LoVo (cell line): ENCODE results near the gene APBA3.

Source experiments
- DNase-seq: peaks from one replicate; pipeline ENCODE4 v3.0.0-alpha.2; 2016; ENCODE audit warnings: low spot score

The APBA3 gene

GRCh38 chr19:3785938-3786824 lies 24.7 kb upstream of the APBA3 start, which contains the start of gene MATK:
MATK (minus strand) TSS chr19:3786381; CDS start chr19:3785135, 1,246 bp downstream.
- DNase-seq, result no peak

DNA sequence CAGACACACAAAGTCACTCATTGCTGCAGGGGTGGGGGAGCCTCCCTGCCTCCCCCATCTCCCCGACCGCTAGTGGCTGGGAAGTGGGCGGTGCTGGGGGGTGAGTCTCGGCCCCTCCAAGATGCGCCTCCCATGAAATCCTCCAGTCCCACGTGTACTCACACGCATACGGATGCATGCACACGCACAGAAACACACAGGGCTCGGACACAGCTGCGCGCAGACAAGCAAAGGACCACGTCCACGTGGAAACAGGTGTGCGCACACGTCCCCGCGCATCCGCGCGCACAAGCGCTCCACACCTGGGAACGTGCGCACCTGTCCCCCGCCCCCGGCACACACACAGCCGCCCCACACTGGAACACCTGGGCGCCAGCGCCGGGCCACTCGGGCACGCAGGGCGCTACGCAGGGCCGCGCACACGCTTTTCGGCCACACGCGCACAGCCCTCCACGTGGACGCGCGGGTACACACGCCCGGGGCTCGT lies 24.0 kb upstream of the APBA3 start:
- DNase-seq, result no peak

DNA sequence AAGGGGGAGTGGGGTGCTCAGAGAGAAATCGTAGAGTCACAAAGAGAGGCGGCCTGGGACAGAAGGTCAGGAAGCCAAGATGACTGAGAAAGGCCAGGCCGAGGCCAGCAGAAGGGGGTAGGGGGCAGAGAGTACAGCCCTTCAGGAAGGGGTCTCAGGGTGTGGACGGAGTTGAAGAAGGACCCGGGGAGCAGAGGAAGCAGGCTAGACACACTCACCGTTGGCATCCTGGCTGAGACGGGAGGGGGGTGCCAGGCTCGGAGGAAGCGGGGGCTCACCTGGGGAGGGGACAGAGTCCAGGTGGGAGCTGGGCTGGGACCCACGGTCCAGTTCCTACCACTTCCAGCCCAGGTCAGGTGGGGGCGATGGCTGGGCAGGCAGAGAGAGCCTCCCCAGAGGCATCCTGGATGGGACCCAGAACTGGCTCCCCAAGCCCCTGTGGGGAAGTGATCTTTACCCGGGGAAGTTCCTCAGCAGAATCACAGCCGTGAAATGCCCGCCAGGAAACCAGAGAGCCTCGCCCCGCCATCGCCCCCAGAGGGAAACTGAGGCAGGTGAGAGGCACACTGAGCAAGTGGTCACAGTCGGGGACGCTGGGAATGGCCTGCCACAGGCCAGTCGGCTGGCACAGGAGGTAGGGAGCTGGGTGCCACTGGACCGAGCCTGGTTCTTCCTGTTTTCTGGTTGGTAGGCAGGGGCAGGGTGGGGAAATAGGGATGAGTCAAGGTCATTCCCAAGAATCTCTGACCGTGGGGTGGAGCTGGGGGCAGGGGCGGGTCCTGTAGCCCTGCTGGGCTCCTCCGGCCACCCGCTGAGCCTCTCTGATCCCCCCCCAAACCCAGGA lies 23.3 kb upstream of the APBA3 start:
- no peak for DNase-seq

- no peak for DNase-seq
Measured at GRCh38 chr19:3783660-3784584, 22.4 kb upstream of the APBA3 start.

DNA sequence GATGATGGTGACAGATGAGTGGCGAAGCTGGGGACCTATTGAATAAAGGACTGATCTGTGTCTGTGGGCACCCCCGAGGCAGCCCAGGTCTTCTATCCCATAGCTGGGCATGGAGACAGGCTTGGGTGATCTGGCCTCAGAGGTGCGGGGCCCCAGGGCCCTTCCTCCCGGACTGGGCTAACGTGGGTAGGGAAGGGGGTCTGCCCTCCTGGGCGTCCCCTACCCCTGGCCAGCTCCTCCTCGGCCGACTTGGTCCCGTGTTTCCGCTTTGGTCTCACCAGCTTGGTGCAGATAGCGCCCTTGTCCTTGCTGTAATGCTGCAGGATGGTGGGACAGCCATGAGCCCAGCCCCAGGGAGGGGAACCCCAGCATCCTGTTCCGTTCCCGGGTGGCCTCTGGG lies 21.4 kb upstream of the APBA3 start:
- DNase-seq, result no peak

DNA sequence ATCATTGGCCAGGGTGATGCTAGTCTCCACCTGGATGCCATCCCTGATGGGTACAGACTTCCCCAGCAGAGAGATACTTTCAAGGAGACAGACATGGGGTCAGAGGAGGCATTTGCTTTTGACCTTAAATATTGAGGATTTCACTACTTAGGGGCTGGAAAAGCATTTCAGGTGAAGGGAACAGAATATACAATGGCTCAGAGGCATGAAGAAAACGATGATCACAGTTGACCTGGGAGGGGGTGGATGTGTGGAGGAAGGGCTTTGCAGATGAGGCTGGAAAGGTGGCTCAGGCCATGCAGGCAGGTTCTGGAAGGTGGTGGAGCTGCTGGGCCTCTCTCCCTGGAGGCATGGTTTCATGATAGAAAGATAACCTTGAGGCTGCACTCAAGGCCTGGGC lies 20.8 kb upstream of the APBA3 start:
- DNase-seq, result no peak

GRCh38 chr19:3781603-3782002 lies 20.1 kb upstream of the APBA3 start:
- no peak for DNase-seq

GRCh38 chr19:3780786-3781304 lies 19.4 kb upstream of the APBA3 start:
- no peak for DNase-seq

DNA sequence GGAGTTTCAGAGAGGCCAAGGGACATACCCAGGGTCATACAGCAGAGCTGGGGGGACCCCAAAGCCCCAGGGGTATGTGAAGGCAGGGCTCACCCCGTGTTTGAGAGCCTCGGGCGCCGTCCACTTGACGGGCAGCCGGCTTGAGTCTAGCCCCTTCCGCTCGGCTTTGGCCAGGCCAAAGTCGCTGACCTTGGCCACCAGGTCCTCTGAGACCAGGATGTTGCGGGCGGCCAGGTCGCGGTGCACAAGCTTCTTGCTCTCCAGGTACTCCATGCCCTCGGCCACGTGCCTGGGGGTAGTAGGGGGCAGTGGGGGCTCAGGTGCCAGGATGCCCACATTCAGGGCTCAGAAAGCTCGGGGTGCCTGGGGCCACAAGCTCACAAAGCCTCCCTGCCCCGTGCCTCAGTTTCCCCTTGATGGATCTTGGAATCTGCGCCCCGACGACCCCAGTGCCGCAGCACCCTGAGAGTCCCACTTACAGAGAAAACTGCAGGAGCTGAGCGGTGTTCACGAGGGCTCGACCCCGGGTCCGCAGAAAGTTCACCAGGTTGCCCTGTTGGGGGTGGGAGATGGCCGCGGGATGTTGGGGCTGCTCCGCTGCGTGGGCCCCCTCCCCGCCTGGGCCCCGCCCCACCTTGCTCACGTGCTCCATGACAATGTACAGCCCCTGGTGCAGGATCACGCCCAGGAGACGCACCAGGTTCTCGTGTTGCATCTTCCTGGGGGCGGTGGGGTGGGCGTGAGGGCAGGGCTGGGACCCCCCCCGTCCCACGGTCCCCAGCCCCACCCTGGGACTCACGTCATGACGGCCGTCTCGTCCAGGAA lies 17.6 kb upstream of the APBA3 start:
- no peak for DNase-seq

DNA sequence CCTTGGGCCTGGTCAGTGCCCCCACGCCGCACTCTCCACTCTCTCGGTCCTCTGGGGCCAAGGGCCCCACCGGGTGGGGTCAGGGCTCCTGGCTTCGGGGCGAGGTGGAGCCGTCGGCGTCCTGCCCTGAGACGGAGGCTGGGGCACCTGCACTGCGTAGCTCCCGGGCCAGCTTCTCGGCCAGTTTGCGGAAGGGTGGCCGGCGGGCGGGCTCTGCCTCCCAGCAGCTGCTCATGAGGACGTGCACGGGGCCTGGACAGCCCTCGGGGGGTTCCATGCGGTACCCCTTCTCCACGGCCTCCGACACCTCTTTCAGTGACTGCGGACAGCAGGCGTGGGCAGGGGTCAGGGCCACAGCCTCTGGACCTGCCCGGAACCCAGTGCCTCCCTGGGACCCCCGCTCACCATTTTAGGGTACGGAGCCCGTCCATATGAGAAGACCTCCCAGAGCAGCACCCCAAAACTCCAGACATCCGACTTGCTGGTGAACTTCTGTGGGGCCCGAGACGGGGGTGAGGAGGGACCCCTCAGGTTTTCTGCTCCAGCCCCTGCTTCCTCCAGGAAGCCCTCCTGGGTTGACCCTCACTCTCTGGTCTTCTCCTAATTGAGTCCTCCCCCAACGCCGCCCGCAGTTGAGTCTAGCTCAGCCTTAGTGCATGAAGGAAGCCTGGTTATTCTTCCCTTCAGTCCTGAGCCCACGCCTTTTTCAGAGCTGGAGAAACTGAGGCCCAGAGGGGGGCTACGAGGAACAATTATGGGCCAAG lies 16.8 kb upstream of the APBA3 start:
- no peak for DNase-seq

GRCh38 chr19:3776479-3777040 lies 15.1 kb upstream of the APBA3 start:
- no peak for DNase-seq

GRCh38 chr19:3775831-3776230 lies 14.3 kb upstream of the APBA3 start:
- no peak for DNase-seq

- DNase-seq, result no peak
Measured at GRCh38 chr19:3775374-3775711, 13.9 kb upstream of the APBA3 start.

GRCh38 chr19:3774621-3775373 lies 13.3 kb upstream of the APBA3 start:
- no peak for DNase-seq

- DNase-seq, result no peak
Measured at GRCh38 chr19:3773814-3774515, 12.5 kb upstream of the APBA3 start.

DNA sequence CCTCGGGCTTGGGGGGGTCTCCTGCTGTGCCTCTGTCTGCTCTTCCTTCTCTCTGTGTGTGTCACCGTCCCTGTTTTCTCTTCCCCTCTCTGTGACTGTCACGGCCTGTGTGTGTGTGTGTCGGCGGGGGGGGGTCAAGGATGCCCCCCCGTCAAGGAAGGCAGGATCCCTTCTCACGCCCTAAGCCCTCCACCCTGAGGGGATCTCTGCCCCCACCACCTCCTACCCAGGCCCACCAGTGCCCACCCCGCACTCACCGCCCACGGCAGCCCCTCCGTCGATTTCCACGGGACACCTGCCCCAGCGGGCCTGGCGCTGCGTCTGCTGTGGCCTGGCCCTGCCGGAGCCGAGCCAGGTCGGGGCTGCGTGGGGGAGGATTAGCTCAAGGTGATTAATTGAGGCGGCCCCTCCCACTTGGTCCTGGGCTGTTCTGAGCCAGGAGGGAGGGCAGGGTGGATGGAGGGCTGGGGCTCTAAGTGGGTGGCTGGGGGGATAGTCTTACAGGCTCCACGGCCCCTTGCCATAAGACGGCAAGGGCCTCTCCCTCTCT lies 10.5 kb upstream of the APBA3 start, which contains the start of gene RAX2:
Gene RAX2, minus strand, starts transcription at position 323 of the 550 bp plus-strand sequence. CDS start 486 bp downstream, outside the sequence.
- no peak for DNase-seq

DNA sequence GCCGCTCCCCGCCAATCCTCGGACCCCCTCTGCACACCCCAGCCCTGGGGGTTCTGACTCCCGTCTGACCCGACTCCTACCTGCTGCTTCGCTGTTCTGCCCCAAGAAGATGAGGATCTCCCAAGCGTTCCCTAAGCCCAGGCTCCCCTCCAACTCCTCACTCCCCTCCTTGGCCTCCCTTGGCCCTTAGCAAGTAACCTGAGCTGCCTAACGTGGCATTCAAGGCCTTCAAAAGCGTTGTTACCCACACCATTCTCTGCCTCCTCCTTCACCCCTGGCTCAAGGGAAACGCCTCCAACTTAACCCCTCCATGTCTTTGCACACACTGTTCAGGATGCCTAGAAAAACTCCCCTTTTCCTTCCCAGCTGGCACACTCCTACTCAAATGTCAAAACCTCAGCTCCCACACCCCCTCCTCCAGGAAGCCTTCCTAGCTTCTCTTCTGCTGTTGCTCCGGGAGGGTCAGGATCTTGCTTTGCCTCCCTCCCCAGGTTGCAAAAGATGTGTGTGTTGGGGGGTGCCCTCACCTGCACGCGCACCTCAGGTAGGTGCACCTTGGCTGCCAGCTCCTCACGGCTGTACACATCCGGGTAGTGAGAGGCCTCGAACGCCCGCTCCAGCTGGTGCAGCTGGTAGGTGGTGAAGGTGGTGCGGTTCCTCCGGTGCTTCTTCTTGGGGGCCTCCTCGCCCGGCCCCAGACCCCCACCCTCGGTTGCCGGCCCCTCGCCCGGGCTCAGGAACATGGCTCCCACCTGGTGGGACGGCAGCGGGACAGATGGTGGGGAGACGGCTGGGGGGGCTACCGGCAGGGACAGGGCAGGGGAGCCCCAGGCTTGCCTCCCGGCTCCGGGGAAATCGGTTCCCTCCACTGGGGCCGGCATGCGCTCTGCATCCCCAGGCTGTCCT lies 9.8 kb upstream of the APBA3 start:
- DNase-seq, result no peak
